Measurements from ENCODE around the gene RRP1B.
A peak's percentile ranks its signal among the peaks of the same experiment; 100 is the strongest.

The RRP1B gene

DNA sequence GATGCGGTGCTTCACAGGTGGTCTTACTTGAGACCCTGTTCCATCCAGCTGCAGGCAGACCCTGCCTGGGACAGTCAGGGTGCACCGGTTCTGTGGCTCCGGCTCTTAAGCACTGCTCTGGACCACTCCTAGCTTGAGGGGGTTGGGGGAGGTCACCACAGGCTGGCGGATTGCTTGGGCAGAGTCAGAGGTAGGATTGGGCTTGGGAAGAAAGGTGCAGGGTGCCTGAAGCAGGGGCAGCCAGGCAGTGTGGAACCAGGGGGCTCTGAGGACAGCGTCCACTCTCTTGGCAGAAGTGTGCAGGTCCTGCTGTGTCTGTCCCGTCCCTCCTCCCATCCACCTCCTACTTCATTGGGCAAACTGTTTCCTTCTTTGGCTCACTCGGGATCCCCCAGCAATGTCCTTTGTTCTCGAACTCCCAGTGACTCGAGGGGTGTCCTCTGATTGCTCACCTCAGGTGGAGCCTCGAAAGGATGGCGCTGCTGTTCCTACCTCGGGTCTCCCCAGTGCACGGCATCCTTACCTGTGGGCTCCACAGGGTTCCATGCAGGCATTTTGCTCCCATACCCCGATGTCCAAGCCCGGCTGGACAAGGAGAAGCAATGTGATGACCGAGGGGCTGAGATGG, 61.3 kb downstream of the RRP1B start:
- no peak for DNase-seq

DNA sequence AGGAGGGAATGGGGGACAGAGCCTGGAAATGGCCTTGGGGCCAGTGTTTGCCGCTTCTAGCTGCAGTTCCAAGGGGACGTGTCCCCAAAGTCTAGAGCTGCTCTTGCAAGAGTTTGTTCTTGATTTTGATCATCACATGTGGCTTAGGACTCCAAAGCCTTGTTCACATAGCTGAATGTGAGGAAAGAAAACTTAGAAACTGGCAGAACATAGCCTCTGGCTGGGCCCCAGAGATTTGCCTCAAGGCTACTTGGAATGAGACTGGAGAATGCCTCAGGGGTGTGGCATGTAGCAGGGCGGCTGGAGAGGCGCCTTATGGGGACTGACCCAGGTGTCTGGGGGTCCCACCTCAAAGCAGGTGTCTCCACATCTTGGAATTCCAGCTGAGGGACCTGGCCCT, 61.8 kb downstream of the RRP1B start:
- DNase-seq, result no peak

DNA sequence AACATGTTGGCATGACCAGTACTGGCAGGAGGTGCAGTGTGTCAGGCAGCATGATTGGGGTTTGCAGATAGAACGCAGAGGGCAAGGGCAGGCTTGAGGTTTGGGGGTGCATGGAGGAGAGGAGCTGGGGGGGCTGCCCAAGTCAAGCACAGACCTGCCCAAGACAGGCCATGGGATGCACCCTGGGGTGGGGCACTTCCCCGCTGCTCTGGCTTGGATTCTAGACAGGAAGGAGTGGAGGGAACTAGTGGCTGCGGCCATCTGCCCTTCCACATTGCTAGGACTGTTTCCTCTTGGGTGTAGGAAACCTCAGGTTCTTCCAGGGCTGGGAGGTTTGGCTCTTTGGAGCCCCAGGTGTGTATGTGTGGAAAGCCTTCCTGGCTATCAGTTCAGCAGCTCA, 62.6 kb downstream of the RRP1B start:
- DNase-seq, result no peak

DNA sequence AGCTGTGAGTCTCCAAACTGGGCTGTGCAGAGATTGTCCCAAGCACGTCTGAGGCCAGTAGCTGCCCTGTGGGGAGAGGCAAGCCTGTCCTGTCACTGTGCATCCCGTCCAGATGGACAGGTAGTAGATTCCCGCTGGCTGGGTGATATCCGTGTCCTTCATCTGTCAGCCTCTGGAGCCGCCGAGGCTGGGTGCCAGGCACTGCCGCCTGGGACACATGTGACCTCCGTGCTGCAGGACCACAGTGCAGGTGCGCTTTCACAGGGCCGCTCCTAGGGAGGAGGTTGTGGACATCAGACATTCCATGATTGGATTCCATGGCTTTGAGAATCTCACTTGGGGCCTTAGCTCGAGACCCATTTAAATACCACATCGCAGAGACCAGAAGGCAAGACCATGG, 64.3 kb downstream of the RRP1B start:
- no peak for DNase-seq

DNA sequence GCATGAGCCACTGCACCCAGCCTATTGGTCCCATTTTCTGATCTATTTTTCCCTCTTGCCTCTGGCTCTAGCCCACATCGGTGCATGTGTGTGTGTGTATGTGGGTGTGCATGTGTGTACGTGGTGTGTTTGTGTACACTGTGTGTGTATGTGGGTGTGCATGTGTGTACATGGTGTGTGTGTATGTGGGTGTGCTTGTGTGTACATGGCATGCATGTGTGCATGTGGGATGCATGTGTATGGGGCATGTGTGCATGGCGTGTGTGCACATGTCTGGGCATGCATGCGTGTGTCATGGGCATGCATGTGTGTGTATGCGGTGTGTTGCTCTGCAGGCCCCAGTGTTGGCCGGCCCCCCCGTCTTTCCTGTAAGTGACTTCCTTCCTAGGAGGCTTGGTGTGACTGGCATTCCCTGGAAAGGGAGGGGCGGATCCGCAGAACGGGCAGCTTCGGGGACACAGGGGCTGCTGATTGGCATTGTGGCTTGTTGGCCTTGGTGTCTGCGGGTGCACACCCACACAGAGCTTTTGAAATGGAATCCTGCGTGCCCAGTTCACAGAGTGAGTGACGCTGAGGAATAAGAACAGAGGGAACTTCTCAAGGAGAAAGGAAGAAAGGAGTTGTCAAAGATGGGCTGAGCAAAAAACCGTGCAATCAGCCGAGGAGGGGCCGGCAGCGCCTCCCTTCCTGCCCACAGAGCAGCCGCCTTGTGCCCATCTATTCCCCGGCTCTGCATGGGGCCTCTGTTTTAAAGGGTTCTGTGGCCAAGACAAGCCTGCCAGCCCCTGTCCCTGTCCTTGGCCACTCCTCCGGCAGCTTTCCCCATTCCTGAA, 67.5 kb downstream of the RRP1B start:
- peak in 2 of 56 donors; percentile 34 to 51 for DNase-seq

DNA sequence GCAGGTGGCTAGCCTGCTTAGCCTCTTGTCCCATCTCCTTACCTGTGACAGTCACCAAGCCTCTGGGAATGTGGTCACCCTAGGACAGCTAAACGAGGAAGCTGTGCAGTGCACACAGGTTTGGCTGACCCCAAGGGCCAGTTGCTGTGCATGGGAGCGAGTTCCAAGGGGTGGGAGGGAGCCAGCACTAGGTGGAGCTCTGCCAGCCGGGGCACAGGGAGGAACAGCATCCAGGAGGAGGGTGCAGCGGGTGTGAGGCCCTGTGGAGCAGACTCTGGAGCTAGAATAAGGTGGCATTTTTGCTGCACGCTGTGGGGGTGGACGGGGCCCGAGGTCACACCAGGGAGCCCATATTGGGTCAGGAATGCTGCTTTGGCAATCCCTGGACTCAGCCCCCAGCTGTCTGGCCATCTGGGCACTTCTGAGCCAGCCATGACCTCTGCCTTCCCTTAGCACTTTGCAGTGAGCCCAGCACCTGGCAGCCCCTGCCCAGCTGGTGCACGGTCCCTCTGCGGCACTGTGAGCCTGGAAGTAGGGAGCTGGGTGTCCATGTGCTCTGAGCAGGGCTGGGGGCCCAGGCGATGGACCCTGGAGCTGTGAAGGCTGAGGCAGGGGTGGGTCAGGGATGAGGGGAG, 68.3 kb downstream of the RRP1B start:
- DNase-seq, result peak in 11 of 56 donors; percentile 14 to 54 (median 41)

DNA sequence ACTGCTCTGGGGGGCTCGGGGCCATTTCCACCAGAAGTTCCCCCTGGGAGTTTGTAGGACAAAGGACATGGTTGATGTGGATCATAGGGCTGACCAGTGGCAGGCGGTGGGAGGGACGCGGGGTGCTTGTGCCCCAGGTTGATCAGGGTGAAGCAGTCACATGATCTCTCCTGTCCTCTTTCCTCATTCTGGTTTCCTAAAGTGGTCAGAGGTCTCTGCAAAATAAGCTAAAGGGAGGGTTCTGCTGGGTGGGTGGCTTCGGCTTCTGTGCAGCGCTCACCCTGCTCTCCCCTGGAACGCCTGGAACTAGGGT, 68.8 kb downstream of the RRP1B start:
- peak in 1 of 56 donors; percentile 57 for DNase-seq

DNA sequence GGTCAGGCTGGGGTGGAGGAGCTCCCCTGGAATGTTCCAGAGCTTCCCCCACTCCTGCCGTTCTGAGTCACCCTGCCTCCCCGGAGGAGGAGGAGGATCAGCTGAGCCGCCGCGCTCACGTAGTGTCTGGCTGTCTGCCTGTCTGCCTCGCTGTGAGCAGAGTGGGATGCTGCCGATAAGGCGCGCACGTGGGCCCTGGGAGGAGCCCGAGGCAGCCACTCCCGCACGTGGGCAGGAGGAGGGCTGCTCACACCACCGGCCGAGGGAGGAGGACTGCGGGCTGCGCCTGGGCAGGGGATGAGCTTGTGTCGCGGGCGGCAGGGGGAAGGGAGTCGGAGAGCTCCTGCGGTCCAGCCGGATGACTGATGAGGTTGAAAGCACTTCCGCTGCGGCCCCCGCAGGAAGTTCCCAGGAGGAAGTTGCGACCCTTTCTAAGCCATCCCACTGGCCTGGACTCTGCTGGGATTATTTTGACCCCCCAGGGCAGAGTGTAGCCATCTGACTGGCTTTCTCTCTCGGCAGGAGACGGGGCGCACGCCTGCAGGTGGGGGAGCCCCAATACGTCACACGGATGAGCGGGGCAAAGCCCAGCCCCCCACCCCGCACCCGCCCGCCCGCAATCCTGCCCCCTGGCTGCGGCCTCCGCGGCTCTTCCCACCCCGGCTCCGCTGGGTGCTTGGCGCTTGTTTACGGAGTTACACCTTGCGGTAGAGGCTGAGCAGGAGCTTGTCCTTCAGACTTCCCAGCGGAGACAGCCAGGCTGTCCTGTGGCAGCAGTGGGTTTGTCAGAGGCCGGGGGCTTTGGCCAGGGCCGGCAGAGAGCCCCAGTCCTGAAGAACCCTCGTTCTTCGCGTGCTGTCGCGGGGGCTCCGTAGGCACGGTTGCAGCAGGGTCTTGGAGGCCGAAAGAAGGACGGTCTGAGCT, 69.4 kb downstream of the RRP1B start:
- DNase-seq, result peak; percentile 51 to 98 (median 87)

DNA sequence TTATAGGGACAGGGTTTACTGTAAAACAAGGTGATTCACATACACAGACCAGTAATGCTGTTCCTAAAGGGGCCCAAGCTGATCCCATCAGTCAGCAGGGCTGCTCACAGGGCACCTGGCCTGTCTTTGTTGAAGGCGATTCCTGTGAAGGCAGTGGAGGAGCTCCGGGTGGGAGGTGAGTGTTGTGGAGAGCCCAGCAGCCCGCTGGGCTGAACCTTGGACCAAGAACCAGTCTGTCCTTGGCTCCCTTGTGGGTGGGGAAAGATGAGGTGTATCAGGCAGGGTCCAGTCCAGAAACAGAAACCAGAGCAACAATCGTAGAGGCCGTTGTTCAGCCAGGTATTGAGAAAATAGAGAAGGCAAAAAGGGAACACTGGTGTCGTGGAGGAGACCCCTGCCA, 72.1 kb downstream of the RRP1B start:
- DNase-seq, result no peak

DNA sequence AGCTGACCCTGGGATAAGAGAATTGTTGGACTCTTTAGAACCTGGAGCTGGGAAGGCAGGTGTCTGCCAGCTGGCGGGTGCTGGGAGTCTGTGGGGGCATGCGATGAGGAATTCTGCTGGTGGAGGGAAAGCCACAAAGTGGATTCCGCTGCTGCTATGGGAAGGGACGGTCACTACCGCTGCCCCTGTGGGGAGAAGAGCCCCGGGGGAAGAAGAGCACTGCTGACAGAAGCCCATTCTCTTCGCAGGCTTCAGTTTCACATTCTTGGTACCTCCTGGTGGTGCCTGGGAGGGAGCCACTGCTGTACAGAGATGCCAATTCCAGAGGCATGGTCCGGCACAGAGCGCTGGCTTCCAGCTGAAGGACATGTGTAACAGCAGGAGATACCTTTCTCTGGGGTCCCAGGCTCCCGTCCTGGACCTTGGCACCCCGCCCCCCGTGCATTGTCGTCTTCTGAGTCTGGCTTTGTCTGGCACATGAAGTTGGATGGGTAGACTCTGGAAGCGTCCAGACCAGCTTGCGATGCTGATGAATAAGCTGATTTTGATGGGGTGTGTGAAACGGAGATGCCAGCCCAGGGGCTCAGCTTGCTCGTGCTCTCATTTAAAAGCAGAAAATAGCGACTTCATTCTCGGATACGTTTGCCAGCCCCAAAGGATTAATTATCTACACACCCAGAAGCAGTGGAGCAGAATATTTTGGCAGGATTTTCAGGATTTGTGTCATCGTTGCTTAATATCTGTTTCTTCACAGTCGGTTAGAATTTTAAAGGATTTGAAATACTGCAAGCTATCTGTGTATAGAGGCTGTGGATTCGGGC, 72.7 kb downstream of the RRP1B start:
- DNase-seq, result peak in 29 of 56 donors; percentile 18 to 76 (median 43)

DNA sequence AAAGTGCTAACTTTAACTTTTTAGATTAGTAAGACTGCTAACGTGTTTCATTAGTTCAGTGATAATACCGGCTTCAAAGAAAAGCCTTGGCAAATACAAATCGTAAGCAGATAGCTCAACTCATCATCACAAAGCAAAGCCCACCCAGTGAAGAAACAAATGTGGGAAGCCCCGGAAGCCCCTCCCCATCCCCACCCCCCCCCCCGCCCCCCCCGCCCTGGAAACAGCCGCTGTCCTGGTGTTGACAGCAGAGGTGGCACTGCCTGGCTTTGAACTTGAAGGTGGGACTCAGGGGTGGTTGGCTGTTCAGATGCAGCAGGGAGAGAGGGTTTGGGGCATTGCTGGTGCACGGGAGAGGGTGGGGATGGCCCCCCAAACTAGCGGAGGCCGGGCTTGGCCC, 73.7 kb downstream of the RRP1B start:
- no peak for DNase-seq

DNA sequence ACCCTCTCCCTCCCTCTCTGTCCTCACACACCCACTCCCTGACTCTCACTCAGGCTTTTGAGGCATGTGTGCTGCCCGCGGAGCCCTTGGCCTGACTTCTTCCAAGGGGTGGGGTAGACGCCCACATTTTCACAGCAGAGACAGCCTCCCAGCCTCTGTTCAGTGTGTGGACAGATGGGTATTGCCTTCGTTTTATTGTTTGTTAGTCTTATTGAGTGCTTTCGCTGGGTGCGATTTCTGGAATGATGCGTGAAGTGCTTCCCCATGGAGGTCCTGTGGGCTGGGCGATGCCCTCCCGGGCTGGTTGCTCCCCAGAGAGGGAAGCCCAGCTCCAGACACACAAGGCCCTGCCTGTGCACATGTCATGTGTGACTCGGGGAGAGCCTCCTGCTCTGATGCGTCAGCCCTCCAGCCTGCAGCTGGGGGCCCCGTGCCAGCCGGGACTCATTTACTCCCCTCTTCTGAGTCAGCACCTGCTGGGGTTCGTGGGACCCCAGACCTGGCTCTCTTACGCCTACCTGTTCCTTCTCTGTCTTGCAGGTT, 74.2 kb downstream of the RRP1B start:
- peak in 10 of 56 donors; percentile 14 to 50 (median 34) for DNase-seq

DNA sequence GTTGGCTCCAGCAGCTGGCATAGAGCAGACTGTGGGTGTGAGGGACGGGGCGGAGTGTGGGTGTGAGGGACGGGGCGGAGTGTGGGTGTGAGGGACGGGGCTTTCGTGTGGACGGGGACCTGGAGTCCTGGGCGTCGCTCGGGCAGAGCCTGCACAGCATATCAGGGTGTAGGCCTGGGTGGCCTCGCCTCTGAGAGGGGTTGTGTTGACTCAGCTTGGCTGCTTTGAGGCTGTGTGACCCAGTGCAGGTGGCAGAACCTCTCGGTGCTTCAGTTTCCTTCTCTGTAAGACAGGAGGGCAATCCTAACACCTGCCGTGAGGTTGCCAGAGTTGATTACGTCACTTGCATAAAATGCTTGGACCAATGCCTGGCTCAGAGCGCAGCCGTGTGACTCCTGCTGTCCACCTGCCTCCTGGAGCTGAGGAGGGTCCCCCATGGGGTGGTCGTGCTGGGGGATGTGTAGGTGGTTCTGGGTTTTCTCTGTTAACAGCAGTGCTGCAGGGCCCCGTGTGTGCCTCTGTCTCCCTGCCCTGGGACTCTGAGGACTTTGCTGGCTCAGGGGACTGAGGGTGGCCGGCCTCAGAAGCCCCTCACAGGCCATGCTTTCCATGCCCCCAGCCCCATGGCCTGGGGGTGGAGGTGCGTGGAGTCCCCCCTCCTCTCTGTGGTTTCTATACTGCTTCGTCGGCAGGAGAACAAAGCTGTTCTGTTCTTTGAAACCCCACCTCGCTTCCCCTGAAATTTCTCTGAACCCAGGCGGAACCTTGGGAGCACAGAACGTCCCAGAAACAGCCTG, 75.0 kb downstream of the RRP1B start:
- DNase-seq, result peak in 1 of 56 donors; percentile 47

DNA sequence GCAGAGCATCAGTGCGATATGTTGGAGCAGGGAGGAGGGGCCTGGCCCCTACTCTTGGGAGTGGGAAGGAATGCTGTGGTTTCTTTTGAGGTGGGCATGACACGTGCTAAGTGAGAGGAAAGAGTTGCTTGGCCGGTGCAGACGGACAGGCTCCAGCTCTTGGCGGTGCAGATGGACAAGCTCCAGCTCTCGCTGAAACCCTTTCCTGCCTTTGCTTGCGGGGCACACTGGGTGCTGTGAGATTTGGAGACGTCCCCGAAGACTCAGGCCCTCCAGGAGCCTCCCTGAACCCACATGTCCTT, 75.5 kb downstream of the RRP1B start:
- peak in 16 of 56 donors; percentile 11 to 59 (median 40) for DNase-seq

DNA sequence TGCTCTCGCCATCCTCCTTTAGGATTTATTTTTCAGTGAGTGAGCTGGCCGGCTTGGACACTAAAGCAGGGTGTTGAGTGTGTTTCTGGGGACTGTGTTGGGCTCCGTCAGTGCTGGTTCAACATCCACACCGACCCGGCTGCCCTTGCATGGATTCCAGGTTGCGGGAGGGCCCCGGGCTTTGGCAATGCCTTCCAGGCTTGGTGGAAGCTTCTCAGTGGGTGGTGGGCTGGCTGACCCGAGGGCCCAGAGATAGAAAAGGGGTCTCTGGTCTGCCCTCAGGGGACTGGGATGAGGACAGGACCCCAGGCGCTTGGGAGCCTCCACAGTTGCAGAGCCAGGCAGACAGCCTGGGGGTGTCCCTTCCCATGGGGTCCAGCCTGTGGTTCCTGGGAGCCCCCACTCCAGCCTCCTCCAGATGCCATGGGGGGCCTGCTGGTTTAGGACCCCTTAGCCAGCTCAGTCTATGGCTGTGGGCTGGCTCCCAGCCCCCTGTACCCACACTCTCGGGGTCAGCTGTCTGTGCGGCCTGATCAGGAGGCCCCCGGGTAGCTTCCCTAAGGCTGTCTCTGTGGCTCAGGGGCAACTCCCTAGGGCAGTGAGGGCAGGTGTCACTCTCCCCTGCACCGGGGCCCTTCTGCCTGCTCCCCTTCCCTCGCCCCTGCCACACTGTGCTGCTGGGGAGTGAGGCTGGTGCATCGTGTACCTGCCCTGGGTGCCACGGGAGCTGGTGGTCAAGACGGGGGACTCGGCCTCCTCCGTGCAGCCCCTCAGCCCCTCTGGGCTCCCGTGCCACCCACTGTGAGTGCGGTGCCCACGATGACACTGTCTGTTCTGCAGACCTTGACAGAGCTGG, 76.1 kb downstream of the RRP1B start:
- DNase-seq, result no peak

DNA sequence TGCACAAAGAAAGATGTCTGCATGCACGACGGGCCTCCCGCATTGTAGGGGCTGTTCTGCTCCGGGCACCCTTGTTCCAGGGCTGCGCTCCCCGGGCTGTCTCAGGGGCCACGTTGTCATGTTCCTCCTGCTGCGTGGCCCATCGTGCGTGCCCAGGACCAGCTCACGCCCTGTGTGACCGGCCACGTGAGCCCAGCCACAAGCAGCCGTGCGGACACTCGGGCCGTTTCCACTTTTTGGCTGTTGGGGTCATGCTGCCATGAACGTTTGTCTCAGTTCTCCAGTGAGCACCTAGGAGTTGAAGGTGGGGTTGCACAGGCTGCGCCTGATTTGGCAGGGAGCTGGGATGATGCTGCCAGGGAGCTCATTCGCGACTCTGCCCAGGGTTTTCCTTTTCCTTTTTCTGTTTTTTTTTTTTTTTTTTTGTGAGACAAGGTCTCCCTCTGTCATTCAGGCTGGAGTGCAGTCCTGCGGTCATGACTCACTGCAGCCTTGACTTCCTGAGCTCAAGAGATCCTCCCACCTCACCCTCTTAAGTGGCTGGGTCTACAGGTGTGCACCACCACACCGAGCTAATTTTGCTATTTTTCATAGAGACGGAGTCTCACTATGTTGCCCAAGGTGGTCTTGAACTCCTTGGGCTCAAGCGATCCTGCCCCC, 77.0 kb downstream of the RRP1B start:
- no peak for DNase-seq

DNA sequence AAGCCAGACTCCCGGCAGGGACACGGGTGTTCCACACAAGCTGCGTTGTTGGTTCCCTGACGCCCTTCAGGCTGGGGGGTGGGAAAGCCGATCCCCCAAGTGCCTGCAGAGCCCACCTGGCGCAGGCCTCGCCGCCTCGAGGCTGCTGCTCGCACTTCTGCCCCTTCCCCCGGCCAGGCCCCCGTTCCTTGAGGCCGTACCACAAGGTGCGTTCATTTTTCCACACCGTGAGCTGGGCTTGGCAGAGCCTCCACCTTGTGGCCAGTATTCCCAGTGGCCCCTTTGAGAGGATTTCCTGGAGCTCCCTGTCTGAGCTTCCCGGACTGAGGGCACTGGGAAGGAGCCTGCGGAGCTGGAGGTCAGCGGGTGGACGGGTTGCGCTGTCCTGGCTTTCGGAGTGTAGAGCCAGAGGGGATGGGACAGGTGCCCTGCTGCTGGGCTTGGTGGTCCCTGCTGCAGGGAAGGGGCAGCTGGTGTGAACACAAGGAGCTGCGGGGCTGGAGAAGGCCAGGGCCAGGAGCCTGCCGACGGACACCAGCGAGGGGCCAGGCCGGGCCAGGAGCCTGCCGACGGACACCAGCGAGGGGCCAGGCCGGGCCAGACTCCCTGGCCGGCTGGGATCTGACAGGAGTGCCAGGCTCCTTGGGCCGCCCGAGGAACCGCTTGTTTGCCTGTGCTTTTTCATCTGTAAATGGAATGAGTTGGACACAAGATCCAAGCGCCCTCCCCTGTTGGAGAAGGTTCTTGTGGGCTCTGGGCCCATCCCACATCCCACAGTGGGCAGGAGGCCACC, 78.0 kb downstream of the RRP1B start:
- DNase-seq, result no peak

All from nucleus accumbens (tissue), 56 donors.